GM23248 (cell line): Measurements from ENCODE around the gene TBC1D3B.

Experiments
- EZH2 ChIP-seq: fragments of 200-600 bp; sonication (generic); IDR thresholded peaks from 2 replicates; pipeline ENCODE4 v1.6.1; 2018; ENCODE audit warnings: antibody characterized with exemption, mild to moderate bottlenecking; ENCODE audit not compliant: insufficient read depth, poor library complexity, severe bottlenecking
- EZH2phosphoT487 ChIP-seq: fragments of 200-600 bp; sonication (generic); IDR thresholded peaks from 2 replicates; pipeline ENCODE4 v1.6.1; 2018; ENCODE audit warnings: antibody characterized with exemption, moderate library complexity, mild to moderate bottlenecking, low read depth; ENCODE audit not compliant: insufficient read depth

DNA sequence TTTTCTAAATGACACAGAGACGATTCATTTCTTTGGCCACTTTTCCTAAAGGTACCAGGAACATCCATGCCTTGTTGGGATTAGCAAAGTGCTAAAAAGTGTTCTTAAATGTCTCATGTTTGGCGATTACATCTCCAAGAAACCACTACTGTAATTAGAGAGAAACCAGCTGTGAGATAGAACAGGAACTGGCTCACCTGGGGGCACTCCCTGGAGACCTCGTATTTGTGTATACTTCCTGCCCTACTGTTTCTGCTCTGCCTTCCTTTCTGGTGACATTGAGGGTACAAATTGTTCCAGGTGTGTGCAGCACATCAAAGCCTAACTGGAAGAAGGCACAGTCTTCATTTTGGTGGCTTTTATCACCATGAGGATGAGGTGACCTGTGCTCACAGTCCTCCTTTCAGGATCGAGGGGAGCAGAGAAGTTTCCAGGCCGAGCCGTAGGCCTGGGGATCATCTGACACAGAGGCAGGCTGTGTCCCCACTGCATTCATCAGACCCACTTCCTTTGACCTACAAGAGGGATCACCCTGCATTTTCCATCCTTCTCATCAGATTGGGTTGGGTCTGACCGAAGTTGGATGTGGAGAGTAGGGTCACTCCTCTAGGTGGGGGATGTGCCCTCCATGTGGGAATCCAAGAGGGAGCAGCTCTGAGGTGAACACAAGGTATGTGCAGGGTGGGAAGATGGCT is 49.1 kb downstream of the TBC1D3B start:
- TF ChIP-seq EZH2 (no peak), EZH2phosphoT487 (no peak)
